Stromal cell of bone marrow (primary cell): ENCODE results near the gene GRM2.

Experiments
- DNase-seq: peaks from one replicate; pipeline ENCODE4 v3.0.0-alpha.2; 2012; ENCODE audit warnings: low read depth

GRM2 gene

GRCh38 chr3:51706788-51707731, at the start of gene GRM2:
Gene GRM2 (plus strand): TSS chr3:51707068. CDS start chr3:51708984, 1,916 bp downstream.
- DNase-seq = peak; percentile 43

GRCh38 chr3:51657234-51657633, 49.6 kb upstream of the GRM2 start:
- DNase-seq = no peak

- no peak for DNase-seq
Observed at GRCh38 chr3:51659942-51660341, 46.9 kb upstream of the GRM2 start.

- DNase-seq = no peak
Observed at GRCh38 chr3:51662456-51662855, 44.4 kb upstream of the GRM2 start.

- DNase-seq = no peak
Observed at GRCh38 chr3:51668756-51669155, 38.1 kb upstream of the GRM2 start.

GRCh38 chr3:51669241-51670052, 37.4 kb upstream of the GRM2 start:
- DNase-seq = peak; percentile 56

- DNase-seq = no peak
Observed at GRCh38 chr3:51670053-51670822, 36.6 kb upstream of the GRM2 start.

- DNase-seq = peak; percentile 68
Observed at GRCh38 chr3:51670823-51671733, 35.8 kb upstream of the GRM2 start, which contains the start of gene TEX264. Gene TEX264 (plus strand): TSS chr3:51671252. CDS start chr3:51674305, 3,053 bp downstream.

GRCh38 chr3:51671734-51672475, 35.0 kb upstream of the GRM2 start:
- peak; percentile 35 for DNase-seq

GRCh38 chr3:51673181-51673801, 33.6 kb upstream of the GRM2 start:
- no peak for DNase-seq

- no peak for DNase-seq
Observed at GRCh38 chr3:51673802-51674654, 32.8 kb upstream of the GRM2 start.

GRCh38 chr3:51675201-51675611, 31.7 kb upstream of the GRM2 start:
- no peak for DNase-seq

GRCh38 chr3:51676102-51676640, 30.7 kb upstream of the GRM2 start:
- DNase-seq = no peak

GRCh38 chr3:51677358-51677757, 29.5 kb upstream of the GRM2 start:
- DNase-seq = no peak

- no peak for DNase-seq
Observed at GRCh38 chr3:51678186-51678585, 28.7 kb upstream of the GRM2 start.

- DNase-seq = no peak
Observed at GRCh38 chr3:51678641-51679040, 28.2 kb upstream of the GRM2 start.

- DNase-seq = no peak
Observed at GRCh38 chr3:51679318-51679717, 27.6 kb upstream of the GRM2 start.

GRCh38 chr3:51679777-51680176, 27.1 kb upstream of the GRM2 start:
- DNase-seq = no peak
